ENCODE measurements around the gene TBL3.

The TBL3 gene

DNA sequence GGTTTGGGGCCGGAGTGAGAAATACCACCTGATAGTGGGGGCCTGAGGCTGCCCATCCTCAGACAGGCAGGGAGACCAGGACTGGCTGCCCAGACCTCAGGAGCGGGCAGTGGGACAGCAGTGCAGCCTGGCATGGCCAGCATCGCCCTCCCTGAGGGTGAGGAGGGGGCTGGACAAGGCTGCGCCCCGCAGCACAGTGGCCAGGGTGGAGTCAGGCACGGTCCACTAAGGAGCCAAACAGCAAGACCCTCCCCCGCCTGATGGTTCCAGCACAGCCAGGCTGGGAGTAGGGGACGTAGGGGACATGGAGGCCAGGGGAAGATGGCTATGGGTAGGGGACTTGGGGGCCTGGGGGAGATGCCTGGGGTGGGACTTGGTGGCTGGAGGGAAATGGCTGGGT is 34.5 kb downstream of the TBL3 start:
- Histone ChIP-seq H3K27me3 (replicated peaks; ENCODE audit: insufficient read depth, low read length) (no peaks in the 10 kb centered on the region), H3K9me2 (replicated peaks; ENCODE audit: insufficient read depth, low read length) (no peaks in the 10 kb centered on the region), H3F3A (ENCODE audit: insufficient read depth, low read length) (no peaks in the 10 kb centered on the region), H3K9ac (ENCODE audit: low read length) (no peak overlapping the region), H3K4me2 (ENCODE audit: low read depth, low read length) (no peak overlapping the region), H3K4me3 (ENCODE audit: low read length) (no peak overlapping the region), H4K20me1 (ENCODE audit: insufficient read depth, low read length) (peaks cover 6% of the 10 kb centered on the region; the same call in 1 of the 2 replicates), H3K4me1 (ENCODE audit: low read length) (peaks cover 17% of the 10 kb centered on the region; the same call in 1 of the 2 replicates), H3K27ac (ENCODE audit: low read length) (no peak overlapping the region), H2AFZ (ENCODE audit: low read length) (no peak overlapping the region), H3K36me3 (replicated peaks; ENCODE audit: insufficient read depth, low read length) (no peaks in the 10 kb centered on the region), H3K79me2 (ENCODE audit: low read length) (peaks cover 75% of the 10 kb centered on the region), H3K9me3 (replicated peaks; ENCODE audit: insufficient read depth, low read length) (no peaks in the 10 kb centered on the region)
- no peak for DNase-seq
- TF ChIP-seq, protein P1, sequence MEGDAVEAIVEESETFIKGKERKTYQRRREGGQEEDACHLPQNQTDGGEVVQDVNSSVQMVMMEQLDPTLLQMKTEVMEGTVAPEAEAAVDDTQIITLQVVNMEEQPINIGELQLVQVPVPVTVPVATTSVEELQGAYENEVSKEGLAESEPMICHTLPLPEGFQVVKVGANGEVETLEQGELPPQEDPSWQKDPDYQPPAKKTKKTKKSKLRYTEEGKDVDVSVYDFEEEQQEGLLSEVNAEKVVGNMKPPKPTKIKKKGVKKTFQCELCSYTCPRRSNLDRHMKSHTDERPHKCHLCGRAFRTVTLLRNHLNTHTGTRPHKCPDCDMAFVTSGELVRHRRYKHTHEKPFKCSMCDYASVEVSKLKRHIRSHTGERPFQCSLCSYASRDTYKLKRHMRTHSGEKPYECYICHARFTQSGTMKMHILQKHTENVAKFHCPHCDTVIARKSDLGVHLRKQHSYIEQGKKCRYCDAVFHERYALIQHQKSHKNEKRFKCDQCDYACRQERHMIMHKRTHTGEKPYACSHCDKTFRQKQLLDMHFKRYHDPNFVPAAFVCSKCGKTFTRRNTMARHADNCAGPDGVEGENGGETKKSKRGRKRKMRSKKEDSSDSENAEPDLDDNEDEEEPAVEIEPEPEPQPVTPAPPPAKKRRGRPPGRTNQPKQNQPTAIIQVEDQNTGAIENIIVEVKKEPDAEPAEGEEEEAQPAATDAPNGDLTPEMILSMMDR (IDR thresholded peaks at IDR 0.05; ENCODE audit: low read length) = no peak
- TF ChIP-seq EZH2 (optimal IDR thresholded peaks at IDR 0.05; ENCODE audit: low read depth, low read length) (no peak), EZH2phosphoT487 (IDR thresholded peaks at IDR 0.05; ENCODE audit: low read length) (no peak)

DNA sequence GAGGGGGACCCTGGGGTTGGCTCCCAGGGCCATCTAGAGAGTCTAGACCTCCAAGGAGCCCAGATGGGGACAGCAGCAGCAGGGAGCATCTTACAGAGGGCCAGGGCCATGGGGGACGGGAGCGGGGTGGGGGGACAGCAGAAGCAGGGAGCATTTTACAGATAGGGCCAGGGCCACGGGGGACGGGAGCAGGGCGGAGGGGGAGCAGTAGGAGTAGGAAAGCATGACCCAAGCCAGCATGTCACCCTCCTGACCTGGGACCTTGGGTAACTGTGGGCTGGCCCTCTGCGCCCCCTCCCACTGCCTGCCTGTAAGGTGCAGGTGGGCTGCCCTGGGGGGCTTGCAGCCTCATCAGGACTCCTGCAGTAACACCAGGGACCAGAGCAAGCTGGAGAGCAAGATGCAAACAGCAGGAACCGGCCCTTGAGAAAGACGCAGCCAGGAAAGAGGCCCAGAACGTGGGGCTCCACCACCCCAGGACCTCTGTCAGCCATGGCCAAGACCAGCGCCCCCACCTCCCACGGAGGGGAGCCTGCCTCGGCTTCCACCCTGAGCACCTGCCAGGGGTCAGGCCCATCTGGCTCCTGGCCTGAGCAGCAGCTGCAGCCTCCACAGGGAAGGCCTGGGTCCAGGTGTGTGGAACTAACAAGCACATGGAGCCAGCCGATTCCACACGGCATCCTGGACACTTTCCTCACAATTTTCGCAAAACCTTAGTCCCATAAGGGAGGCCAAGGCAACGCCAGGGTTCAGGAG is 35.4 kb downstream of the TBL3 start:
- DNase-seq = no peak
- Histone ChIP-seq H3K4me2 (ENCODE audit: low read depth, low read length) (peak overlapping the region; percentile 96), H2AFZ (ENCODE audit: low read length) (no peak overlapping the region), H3K27me3 (replicated peaks; ENCODE audit: insufficient read depth, low read length) (no peaks in the 10 kb centered on the region), H3K9me3 (replicated peaks; ENCODE audit: insufficient read depth, low read length) (no peaks in the 10 kb centered on the region), H3K36me3 (replicated peaks; ENCODE audit: insufficient read depth, low read length) (no peaks in the 10 kb centered on the region), H3K9me2 (replicated peaks; ENCODE audit: insufficient read depth, low read length) (no peaks in the 10 kb centered on the region), H3F3A (ENCODE audit: insufficient read depth, low read length) (no peaks in the 10 kb centered on the region), H4K20me1 (ENCODE audit: insufficient read depth, low read length) (peaks cover 6% of the 10 kb centered on the region; the same call in 1 of the 2 replicates), H3K27ac (ENCODE audit: low read length) (peak overlapping the region; percentile 47; the same call in 1 of the 2 replicates), H3K4me3 (ENCODE audit: low read length) (peak overlapping the region; percentile 92), H3K4me1 (ENCODE audit: low read length) (peaks cover 17% of the 10 kb centered on the region; the same call in 1 of the 2 replicates), H3K9ac (ENCODE audit: low read length) (peak overlapping the region; percentile 89; the same call in 1 of the 2 replicates), H3K79me2 (ENCODE audit: low read length) (peaks cover 75% of the 10 kb centered on the region)
- TF ChIP-seq EZH2 (optimal IDR thresholded peaks at IDR 0.05; ENCODE audit: low read depth, low read length) (no peak), EZH2phosphoT487 (IDR thresholded peaks at IDR 0.05; ENCODE audit: low read length) (no peak)
- TF ChIP-seq, protein P1 (IDR thresholded peaks at IDR 0.05; ENCODE audit: low read length) = no peak

DNA sequence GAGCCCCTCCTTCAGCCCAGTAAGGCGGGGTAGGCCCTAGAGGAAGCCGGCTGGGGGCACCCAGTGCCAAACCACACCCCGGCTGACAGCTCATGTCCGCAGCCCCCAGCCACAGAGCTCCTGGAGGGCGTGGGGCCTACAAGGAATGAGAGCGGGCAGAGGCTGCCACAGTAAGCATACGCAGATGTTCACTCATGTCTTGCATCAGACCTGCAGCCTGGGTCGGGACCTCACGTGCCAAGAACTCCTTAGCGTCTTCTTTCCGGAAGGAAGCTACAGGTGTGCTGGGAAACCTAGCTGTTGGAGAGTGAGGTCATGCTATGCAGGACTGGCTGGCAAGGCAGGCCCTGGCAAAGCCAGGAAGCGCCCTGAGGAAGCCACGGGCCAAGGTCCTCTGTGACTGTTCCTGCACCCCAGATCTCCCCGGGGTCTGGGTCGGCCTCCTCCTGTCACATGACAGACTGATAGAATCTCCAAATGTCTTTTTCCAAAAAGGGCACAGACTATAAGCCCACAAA is 36.2 kb downstream of the TBL3 start:
- no peak overlapping the region for H2AFZ ChIP-seq (ENCODE audit: low read length)
- H3K27me3 ChIP-seq (replicated peaks; ENCODE audit: insufficient read depth, low read length) = no peaks in the 10 kb centered on the region
- H3K9me2 ChIP-seq (replicated peaks; ENCODE audit: insufficient read depth, low read length) = no peaks in the 10 kb centered on the region
- TF ChIP-seq, protein P1 (IDR thresholded peaks at IDR 0.05; ENCODE audit: low read length) = no peak
- TF ChIP-seq EZH2 (optimal IDR thresholded peaks at IDR 0.05; ENCODE audit: low read depth, low read length) (no peak), EZH2phosphoT487 (IDR thresholded peaks at IDR 0.05; ENCODE audit: low read length) (no peak)
- no peaks in the 10 kb centered on the region for H3K9me3 ChIP-seq (replicated peaks; ENCODE audit: insufficient read depth, low read length)
- no peaks in the 10 kb centered on the region for H3F3A ChIP-seq (ENCODE audit: insufficient read depth, low read length)
- H3K79me2 ChIP-seq (ENCODE audit: low read length) = peaks cover 71% of the 10 kb centered on the region
- H3K9ac ChIP-seq (ENCODE audit: low read length) = peak overlapping the region; percentile 89
- H3K4me1 ChIP-seq (ENCODE audit: low read length) = peaks cover 17% of the 10 kb centered on the region; the same call in 1 of the 2 replicates
- H3K27ac ChIP-seq (ENCODE audit: low read length) = peak overlapping the region; percentile 47; the same call in 1 of the 2 replicates
- DNase-seq = no peak
- peak overlapping the region; percentile 96 for H3K4me2 ChIP-seq (ENCODE audit: low read depth, low read length)
- peaks cover 6% of the 10 kb centered on the region; the same call in 1 of the 2 replicates for H4K20me1 ChIP-seq (ENCODE audit: insufficient read depth, low read length)
- H3K4me3 ChIP-seq (ENCODE audit: low read length) = peak overlapping the region; percentile 92
- no peaks in the 10 kb centered on the region for H3K36me3 ChIP-seq (replicated peaks; ENCODE audit: insufficient read depth, low read length)

Measured in MM.1S (cell line).